Activated T-cell treated with anti-CD3 and anti-CD28 coated beads, Interleukin-2, amount 50 U/mL, for 24 hours (primary cell): ENCODE measurements around the gene UST.
"Not testable (repeated sequence)": the region's sequence is repeated elsewhere in the genome, so short reads cannot be mapped to it uniquely, and the experiment has no call there.

Source experiments
- DNase-seq: peaks from one replicate; pipeline ENCODE4 v3.0.0-alpha.2; 2020
- H3K27ac Mint-ChIP-seq: 2 replicates; pipeline ENCODE4 v1.8.0; 2020; ENCODE audit warnings: mild to moderate bottlenecking, mixed read lengths
- H3K27me3 Mint-ChIP-seq: 2 replicates; pipeline ENCODE4 v1.8.0; 2020; ENCODE audit warnings: mixed read lengths
- H3K36me3 Mint-ChIP-seq: 2 replicates; pipeline ENCODE4 v1.8.0; 2020; ENCODE audit warnings: low read depth, mixed read lengths
- H3K4me1 Mint-ChIP-seq: 2 replicates; pipeline ENCODE4 v1.8.0; 2020; ENCODE audit warnings: low read depth, mixed read lengths
- H3K4me3 Mint-ChIP-seq: 2 replicates; pipeline ENCODE4 v1.8.0; 2020; ENCODE audit warnings: mild to moderate bottlenecking, moderate library complexity, mixed read lengths
- H3K9me3 Mint-ChIP-seq: 2 replicates; pipeline ENCODE4 v1.8.0; 2020; ENCODE audit warnings: mixed read lengths

UST gene

GRCh38 chr6:148769304-148769968 is 22.6 kb downstream of the UST start:
- no peak for DNase-seq
- Mint-ChIP-seq H3K27ac (no peak overlapping the region), H3K4me1 (peaks cover 29% of the 10 kb centered on the region), H3K36me3 (no peaks in the 10 kb centered on the region), H3K9me3 (no peaks in the 10 kb centered on the region), H3K4me3 (no peak overlapping the region), H3K27me3 (peaks cover 6% of the 10 kb centered on the region)

DNA sequence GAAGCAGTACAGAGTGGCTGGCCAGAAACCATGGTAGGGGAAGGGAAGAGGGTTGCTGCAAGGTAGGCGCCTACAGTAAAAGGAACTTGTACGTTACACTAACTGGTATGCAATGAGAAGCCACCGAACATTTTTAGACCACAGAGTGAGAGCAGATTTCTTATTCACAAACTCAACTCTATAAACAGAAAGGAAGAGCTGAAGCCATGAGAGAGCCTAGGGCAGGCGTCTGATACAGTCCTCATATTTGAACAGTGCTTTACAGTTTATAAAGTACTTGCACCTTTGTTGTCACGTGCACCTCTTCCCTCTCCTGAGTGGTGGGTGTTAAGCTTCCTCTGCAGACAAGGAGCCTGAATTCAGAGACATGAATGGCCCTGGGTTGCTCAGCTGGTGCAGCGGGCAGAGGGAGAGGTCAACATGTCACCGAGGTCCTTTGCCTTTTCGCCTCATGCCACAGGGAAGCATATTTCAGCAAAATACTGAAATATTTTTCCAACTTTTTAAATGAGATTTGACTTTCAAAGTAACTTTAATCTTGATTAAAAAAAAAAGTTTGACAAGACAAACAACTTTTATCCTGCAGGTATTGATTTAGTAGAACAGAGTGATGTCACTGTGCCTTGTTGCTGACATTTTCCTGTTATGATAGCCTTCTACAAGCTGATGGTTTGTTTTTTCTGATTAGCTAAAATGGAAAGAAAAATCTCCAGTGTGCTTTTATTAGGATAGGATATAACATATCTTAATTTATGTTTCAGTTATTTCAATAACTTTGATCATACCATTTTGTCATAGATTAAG is 23.8 kb downstream of the UST start:
- Mint-ChIP-seq H3K27me3 (peaks cover 5% of the 10 kb centered on the region), H3K4me3 (no peak overlapping the region), H3K36me3 (no peaks in the 10 kb centered on the region), H3K27ac (no peak overlapping the region), H3K4me1 (peaks cover 29% of the 10 kb centered on the region), H3K9me3 (no peaks in the 10 kb centered on the region)
- no peak for DNase-seq

GRCh38 chr6:148771212-148771601 is 24.4 kb downstream of the UST start:
- Mint-ChIP-seq H3K9me3 (no peaks in the 10 kb centered on the region), H3K27me3 (peaks cover 5% of the 10 kb centered on the region), H3K36me3 (no peaks in the 10 kb centered on the region), H3K4me1 (peaks cover 27% of the 10 kb centered on the region), H3K4me3 (no peak overlapping the region), H3K27ac (no peak overlapping the region)
- DNase-seq = no peak

GRCh38 chr6:148771896-148772554 is 25.2 kb downstream of the UST start:
- Mint-ChIP-seq H3K27ac (no peak overlapping the region), H3K4me3 (no peak overlapping the region), H3K27me3 (peaks cover 5% of the 10 kb centered on the region), H3K4me1 (peaks cover 30% of the 10 kb centered on the region), H3K36me3 (no peaks in the 10 kb centered on the region), H3K9me3 (no peaks in the 10 kb centered on the region)
- DNase-seq = no peak

DNA sequence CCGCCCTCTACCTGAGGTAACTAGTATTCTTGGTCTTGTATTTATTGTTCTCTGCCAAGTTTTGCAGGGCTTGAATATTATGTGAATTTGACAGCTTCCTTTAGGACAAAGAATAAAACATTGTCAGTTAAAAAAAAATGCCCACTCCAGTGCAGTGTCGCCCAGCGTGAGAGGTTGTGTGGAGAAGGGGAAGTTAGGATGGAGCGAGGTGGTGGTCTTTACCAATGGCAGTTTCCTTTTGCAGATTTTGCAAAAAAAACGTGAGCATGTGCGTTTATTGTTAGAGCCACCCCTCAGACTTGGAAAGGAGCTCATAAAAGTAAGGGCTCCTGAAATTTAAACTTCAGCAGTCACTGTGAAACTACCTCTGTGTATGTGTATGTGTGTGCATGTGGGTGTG is 28.3 kb downstream of the UST start:
- Mint-ChIP-seq H3K27me3 (peaks cover 2% of the 10 kb centered on the region), H3K36me3 (no peaks in the 10 kb centered on the region), H3K4me3 (no peak overlapping the region), H3K27ac (no peak overlapping the region), H3K9me3 (no peaks in the 10 kb centered on the region), H3K4me1 (peaks cover 28% of the 10 kb centered on the region)
- DNase-seq = no peak

DNA sequence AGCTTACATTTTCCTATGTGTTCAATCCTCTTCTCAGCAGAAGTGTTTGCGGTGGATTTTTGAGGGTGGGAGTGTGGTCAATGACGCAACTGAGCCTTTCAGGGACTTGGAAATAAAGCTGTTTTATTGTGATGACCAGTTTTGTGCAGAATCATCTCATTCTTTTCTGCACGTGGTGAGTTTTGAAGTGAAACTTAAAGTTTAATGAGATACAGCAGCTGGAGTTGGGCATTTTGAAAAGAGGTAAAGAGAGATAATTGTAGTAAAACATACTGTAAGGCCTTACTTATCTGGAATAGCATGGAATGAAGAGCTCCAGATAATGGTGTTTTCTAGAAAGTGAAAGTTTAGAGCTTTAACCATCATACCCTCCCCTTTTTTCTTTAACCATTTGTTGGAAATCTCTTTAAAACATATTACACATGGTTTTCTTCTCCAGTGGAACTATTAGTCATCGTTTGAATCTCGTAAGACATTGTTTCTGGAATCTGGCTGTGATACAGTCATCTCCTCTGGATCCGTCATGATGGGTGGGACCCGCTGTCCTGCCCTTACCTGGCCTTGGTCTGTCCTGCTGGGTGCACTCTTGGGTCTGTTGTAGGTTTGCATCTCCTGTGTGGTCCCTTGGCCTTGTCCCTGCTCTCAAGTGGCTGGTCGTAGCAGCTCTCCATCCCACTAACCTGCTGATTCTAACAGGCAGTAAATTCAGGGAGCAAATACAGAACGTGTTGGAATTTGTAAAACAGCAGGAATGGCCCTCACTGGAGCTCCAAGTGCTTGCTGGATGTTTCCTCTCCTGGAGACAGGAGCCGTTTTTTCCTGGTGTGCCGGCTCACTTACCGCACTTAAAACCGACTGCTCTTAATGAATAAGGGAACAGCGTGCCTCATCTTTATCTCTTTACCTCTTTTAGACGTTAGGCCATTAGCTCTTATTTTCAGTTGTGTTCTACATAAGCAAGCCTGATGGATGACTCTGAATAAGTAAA is 29.8 kb downstream of the UST start:
- Mint-ChIP-seq H3K9me3 (no peaks in the 10 kb centered on the region), H3K4me1 (peaks cover 28% of the 10 kb centered on the region), H3K4me3 (no peak overlapping the region), H3K36me3 (no peaks in the 10 kb centered on the region), H3K27ac (no peak overlapping the region), H3K27me3 (no peaks in the 10 kb centered on the region)
- no peak for DNase-seq

DNA sequence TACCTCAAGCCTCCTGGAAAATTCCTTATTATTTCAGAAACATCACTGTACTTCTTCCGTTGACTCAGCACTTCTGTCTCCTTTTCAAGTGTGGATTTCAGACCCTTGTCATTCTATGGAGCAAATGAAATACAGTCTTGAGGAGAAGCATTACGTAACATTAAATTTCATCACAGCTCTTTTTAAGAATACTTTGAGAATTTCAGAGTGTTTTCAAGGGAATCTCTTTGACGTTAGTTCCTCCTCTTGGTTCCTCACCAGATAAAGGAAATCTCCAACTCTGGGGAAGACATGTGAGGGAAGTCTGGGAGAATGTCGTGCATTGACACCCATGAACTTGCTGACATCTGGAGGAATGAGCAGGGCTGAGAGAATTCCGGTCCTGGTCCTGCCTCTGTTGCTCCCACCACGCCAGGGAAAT is 32.3 kb downstream of the UST start:
- H3K9me3 Mint-ChIP-seq = no peaks in the 10 kb centered on the region
- H3K27ac Mint-ChIP-seq = no peak overlapping the region
- H3K4me3 Mint-ChIP-seq = no peak overlapping the region
- DNase-seq = no peak
- H3K4me1 Mint-ChIP-seq = peaks cover 30% of the 10 kb centered on the region
- H3K36me3 Mint-ChIP-seq = no peaks in the 10 kb centered on the region
- H3K27me3 Mint-ChIP-seq = peaks cover 3% of the 10 kb centered on the region

GRCh38 chr6:148780423-148780822 is 33.6 kb downstream of the UST start:
- not testable (repeated sequence) for H3K9me3 Mint-ChIP-seq, H3K4me3 Mint-ChIP-seq, H3K36me3 Mint-ChIP-seq, H3K27ac Mint-ChIP-seq, H3K27me3 Mint-ChIP-seq, DNase-seq
- peaks cover 30% of the 10 kb centered on the region for H3K4me1 Mint-ChIP-seq

GRCh38 chr6:148780918-148781436 is 34.1 kb downstream of the UST start:
- Mint-ChIP-seq H3K9me3 (no peaks in the 10 kb centered on the region), H3K4me3 (peak overlapping the region; percentile 22), H3K27ac (peak overlapping the region; percentile 48), H3K36me3 (no peaks in the 10 kb centered on the region), H3K27me3 (peaks cover 3% of the 10 kb centered on the region), H3K4me1 (peaks cover 30% of the 10 kb centered on the region)
- no peak for DNase-seq

DNA sequence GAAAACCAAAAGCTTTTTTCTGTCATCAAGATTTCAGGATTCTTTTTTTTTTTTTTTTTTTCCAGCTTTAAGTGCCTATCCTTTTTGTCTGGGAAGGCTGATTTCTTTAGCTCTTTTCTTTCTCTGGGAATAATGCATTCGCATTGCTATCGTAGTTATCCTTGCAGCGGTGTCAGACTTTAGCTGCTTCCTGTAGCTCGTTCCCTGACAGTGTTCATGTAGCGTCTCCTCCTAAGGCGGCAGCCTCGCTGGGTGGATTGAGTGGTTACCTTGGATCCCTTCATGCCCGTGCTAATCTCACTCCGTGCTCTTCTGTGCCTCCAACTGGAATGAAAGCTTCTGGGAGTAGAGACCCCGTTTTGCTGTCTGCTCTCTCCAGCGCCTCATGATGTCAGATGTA is 43.1 kb downstream of the UST start:
- no peaks in the 10 kb centered on the region for H3K36me3 Mint-ChIP-seq
- no peak overlapping the region for H3K27ac Mint-ChIP-seq
- peaks cover 10% of the 10 kb centered on the region for H3K9me3 Mint-ChIP-seq
- peaks cover 2% of the 10 kb centered on the region for H3K4me1 Mint-ChIP-seq
- no peak overlapping the region for H3K4me3 Mint-ChIP-seq
- H3K27me3 Mint-ChIP-seq = peaks cover 14% of the 10 kb centered on the region
- DNase-seq = no peak

DNA sequence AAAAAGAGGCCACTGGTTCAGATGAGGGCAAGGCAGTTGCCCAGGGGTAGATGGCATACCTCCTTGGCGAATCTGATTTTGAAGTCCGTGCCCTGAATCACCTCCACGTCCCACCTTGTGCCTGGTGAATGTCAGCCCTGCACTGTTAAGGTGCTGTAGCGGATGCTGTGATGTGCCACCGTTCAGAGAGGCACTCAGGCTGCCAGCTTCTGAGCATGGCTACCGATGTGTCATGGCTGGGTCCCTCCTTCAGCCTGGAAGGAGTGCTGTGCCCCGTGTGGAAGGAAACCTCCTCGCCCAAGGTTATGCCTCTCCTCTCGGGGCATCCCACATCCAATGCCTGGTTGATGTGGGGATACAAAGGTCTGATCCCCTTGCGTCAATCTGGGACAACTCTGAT is 43.6 kb downstream of the UST start:
- peaks cover 2% of the 10 kb centered on the region for H3K4me1 Mint-ChIP-seq
- H3K4me3 Mint-ChIP-seq = no peak overlapping the region
- H3K36me3 Mint-ChIP-seq = no peaks in the 10 kb centered on the region
- peaks cover 14% of the 10 kb centered on the region for H3K27me3 Mint-ChIP-seq
- no peak overlapping the region for H3K27ac Mint-ChIP-seq
- DNase-seq = no peak
- peaks cover 10% of the 10 kb centered on the region for H3K9me3 Mint-ChIP-seq

DNA sequence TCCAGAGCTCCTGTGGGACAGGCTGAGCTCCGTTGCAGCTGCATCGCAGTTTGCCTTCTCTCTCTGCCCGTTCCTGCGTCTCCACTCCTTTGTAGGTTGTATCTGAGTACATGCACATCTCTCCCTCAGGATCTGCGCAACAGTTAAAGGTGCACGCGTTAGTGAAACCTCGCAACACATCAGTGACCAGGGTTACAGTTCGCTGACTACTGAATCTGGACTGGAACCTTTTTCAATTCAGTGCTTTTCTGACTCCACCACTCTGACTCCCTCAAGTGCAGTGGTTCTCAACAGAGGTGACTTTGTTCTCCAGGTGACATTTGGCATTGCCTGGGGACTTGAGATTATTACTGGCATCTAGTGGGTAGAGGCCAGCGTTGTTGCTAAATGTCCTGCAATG is 44.0 kb downstream of the UST start:
- no peak overlapping the region for H3K27ac Mint-ChIP-seq
- peaks cover 14% of the 10 kb centered on the region for H3K27me3 Mint-ChIP-seq
- H3K4me1 Mint-ChIP-seq = peaks cover 2% of the 10 kb centered on the region
- H3K4me3 Mint-ChIP-seq = no peak overlapping the region
- no peaks in the 10 kb centered on the region for H3K36me3 Mint-ChIP-seq
- DNase-seq = no peak
- peaks cover 10% of the 10 kb centered on the region for H3K9me3 Mint-ChIP-seq

GRCh38 chr6:148791372-148791771 is 44.5 kb downstream of the UST start:
- peaks cover 10% of the 10 kb centered on the region for H3K9me3 Mint-ChIP-seq
- H3K27me3 Mint-ChIP-seq = peaks cover 14% of the 10 kb centered on the region
- peaks cover 2% of the 10 kb centered on the region for H3K4me1 Mint-ChIP-seq
- H3K36me3 Mint-ChIP-seq = no peaks in the 10 kb centered on the region
- DNase-seq = no peak
- H3K4me3 Mint-ChIP-seq = no peak overlapping the region
- H3K27ac Mint-ChIP-seq = no peak overlapping the region

DNA sequence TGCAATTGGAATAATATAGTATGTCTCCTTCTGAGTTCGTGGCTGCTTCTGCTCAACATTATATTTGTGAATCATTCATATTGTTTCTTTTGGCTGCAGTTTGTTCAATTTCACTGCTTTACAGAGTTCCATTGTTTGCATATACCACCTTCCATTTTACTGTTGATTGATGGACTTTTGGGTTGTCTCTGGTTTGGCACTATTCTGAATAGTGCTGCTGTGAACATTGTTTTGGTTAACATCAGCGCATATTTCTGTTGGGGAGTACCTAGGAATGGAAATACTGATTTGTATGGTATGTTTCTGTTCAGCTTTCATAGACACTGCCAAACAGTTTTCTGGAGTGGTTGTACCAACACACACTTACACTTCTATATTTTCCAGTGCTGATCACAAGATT is 46.9 kb downstream of the UST start:
- no peak overlapping the region for H3K27ac Mint-ChIP-seq
- peaks cover 10% of the 10 kb centered on the region for H3K9me3 Mint-ChIP-seq
- no peak for DNase-seq
- peaks cover 15% of the 10 kb centered on the region for H3K27me3 Mint-ChIP-seq
- no peaks in the 10 kb centered on the region for H3K36me3 Mint-ChIP-seq
- H3K4me3 Mint-ChIP-seq = no peak overlapping the region
- H3K4me1 Mint-ChIP-seq = peaks cover 2% of the 10 kb centered on the region
